HL-60/S4 (cell line): ENCODE measurements around the gene CLDN22.

ENCODE experiments used
- in situ Hi-C: fragments of 300-500 bp; cut with MboI; formaldehyde crosslinking; loops from 2 replicates; pipeline ENCODE4 v1.14.3; 2022; ENCODE audit warnings: low sequenced_read_pairs

CLDN22 gene

DNA sequence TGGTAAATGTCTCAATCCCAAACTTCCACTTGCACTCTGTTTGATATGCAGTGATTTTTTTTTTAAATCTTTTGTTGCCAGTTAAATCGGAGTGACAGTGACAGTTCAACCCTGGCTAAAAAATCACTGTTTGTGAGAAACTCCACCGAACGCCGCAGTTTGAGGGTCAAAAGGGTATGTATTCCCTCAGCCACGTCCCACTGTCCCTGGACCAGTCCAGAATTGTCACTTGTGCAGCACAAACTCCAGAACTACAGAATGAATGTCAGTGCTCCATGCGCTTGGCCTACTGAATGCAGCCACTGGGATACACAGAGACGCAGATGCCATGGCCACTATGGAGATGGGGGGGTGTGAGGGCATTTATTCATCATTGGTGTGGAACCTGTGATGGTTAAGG, 34.2 kb downstream of the CLDN22 start:
- in situ Hi-C loops = no loop called here

DNA sequence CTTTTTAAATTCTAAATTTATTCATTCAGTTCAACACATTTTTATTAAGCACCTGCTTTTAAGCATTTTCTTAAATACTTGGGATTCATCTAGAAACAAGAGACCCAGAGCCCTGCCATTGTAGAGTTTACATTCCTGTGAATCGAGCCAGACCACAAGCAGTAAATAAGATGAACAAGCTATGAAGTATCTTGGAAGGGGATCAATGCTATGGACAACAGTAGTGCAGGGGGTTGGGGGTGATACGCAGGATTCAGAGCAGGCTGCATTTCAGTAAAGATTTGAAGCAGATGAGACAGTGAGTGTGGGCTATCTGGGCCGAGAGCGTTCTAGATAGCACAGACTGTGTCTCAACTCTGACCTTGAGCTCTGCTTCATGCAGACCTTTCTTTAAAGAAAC, 35.1 kb downstream of the CLDN22 start:
- in situ Hi-C loops = no loop called here

DNA sequence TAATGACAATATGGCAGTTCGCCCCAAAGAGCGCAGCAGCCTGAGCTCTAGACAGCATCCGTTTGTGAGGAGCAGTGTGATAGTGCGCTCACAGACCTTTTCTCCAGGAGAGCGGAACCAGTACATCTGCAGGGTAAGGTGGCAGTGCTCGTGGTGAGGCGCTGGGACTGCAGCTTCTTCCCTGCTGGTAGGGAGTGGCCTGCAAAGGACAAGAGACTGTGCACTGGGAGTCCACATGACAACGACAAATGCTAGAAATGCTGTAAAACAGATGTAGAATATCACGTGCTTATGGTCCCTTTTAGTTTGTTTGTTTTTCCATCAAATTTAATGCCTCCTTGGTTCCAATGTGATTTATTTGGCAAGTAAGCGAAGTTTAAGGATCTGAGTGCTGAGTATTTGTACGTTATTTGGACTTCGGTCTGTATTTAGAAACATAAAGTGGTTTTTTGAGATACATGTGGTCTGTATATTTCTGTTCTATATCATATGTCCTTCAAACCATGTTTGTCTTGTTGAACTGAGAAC, 35.8 kb downstream of the CLDN22 start:
- in situ Hi-C loops = no loop called here

DNA sequence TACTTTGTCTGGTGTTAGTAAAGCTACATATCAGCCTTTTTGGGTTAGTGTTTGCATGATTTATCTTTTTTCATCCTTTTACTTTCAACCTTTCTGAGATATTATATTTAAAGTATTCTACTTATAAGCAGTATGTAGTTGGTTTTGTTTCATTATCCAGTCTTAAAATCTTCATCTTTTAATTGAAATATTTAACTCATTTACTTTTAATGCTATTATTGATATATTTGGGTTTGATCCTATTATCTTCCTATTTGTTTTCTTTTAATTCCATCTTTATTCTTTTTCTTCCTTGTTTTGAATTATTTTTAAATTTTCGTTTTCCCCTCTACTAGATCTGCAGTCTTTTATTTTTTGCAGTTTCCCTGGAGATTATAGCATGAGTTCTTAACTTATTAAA, 44.0 kb downstream of the CLDN22 start:
- in situ Hi-C loops = no loop called here

DNA sequence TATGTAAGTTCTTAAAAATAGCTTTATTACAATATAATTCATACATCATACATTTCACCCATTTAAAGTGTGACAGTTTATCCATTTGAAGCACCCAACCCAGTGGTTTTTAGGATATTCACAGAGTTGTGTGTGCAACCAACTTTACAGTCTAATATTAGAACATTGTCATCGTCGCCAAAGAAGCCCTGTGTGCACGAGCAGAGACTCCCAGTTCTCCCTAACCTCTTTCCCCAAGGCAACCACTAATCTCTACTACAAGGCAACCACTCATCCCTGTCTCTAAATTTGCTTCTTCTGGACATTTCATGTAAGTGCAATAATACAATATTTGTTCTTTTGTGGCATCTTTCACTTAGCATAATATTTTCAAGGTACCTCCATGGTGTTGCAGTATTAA, 47.7 kb downstream of the CLDN22 start:
- in situ Hi-C loops = loop anchor here (25.0 kb wide), 1 partner anchor 335 kb away; no protein-coding TSS in a partner anchor

DNA sequence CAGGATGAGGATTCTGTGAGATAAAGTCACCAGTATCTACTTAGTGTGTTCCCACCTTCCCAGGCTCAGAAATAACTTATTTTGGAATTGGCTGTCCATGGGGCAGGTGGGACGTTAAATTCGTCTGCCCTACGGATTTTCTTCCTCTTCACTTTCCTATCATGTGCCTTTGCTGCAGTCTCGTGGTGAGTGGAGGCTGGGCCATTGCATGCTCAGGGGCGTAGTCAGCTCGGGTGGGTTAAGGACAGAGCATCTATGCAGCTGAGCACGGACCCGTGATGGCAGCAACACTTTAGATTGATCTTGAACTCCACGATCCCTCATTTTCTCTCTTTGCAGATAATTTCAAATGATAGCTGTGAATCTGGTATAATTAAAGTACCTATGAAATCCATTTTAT, 51.5 kb downstream of the CLDN22 start:
- in situ Hi-C loops = loop anchor here (10.0 to 25.0 kb wide), 2 partner anchors 136 to 331 kb away; no protein-coding TSS in a partner anchor
